Peyer's patch (tissue), 4 donors: Measurements from ENCODE around the gene LDLRAP1.

Source experiments
- POLR2A ChIP-seq, 2 donors: fragments of 450-650 bp; IDR thresholded peaks; one replicate each; pipeline ENCODE4 v1.5.1; 2017; ENCODE audit warnings: antibody characterized with exemption in 2 of 2, mild to moderate bottlenecking in 2 of 2, moderate library complexity in 2 of 2
- TF ChIP-seq, protein P1 (sequence below), 6 experiments: fragments of 450-650 bp in 4 of 6; fragments of 200-600 bp in 2 of 6; sonication (generic) in 1 of 6; IDR thresholded peaks; one replicate each; pipeline ENCODE4 v1.5.1; 2017 to 2019; ENCODE audit warnings: antibody characterized with exemption in 6 of 6, mild to moderate bottlenecking in 3 of 6, moderate library complexity in 1 of 6

DNA sequence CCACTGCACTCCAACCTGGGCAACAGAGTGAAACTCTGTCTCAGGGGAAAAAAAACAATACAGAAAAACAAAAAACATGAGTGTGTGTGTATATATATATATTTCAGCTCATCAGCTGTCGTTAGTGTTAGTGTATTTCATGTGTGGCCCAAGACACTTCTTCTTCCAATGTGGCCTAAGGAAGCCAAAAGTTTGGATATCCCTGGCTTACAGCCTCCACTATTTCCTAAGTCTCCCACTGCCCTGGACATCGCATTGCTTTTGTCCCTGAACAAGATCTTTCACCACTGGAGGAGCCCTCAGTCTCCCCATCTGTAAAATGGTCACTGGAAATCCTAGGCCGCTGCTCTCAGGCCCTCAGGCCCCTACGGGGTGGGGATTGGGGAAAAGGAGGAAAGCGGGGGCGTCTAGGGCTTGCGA is 391 bp upstream of the LDLRAP1 start:
- TF ChIP-seq, protein P1, sequence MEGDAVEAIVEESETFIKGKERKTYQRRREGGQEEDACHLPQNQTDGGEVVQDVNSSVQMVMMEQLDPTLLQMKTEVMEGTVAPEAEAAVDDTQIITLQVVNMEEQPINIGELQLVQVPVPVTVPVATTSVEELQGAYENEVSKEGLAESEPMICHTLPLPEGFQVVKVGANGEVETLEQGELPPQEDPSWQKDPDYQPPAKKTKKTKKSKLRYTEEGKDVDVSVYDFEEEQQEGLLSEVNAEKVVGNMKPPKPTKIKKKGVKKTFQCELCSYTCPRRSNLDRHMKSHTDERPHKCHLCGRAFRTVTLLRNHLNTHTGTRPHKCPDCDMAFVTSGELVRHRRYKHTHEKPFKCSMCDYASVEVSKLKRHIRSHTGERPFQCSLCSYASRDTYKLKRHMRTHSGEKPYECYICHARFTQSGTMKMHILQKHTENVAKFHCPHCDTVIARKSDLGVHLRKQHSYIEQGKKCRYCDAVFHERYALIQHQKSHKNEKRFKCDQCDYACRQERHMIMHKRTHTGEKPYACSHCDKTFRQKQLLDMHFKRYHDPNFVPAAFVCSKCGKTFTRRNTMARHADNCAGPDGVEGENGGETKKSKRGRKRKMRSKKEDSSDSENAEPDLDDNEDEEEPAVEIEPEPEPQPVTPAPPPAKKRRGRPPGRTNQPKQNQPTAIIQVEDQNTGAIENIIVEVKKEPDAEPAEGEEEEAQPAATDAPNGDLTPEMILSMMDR (IDR thresholded peaks at IDR 0.05): no peak
- no peak for TF ChIP-seq POLR2A (IDR thresholded peaks at IDR 0.05)
